GM10847 (cell line): ENCODE results near the gene ARHGAP15.

Experiments used
- POLR2A ChIP-seq: IDR thresholded peaks from 2 replicates; pipeline ENCODE4 v1.6.1; 2011; ENCODE audit not compliant: insufficient read length; ENCODE audit errors: extremely low read depth

The ARHGAP15 gene

GRCh38 chr2:143683977-143684376, 554.8 kb downstream of the ARHGAP15 start:
- TF ChIP-seq POLR2A = no peak

GRCh38 chr2:143684551-143685320, 555.5 kb downstream of the ARHGAP15 start:
- TF ChIP-seq POLR2A = no peak

DNA sequence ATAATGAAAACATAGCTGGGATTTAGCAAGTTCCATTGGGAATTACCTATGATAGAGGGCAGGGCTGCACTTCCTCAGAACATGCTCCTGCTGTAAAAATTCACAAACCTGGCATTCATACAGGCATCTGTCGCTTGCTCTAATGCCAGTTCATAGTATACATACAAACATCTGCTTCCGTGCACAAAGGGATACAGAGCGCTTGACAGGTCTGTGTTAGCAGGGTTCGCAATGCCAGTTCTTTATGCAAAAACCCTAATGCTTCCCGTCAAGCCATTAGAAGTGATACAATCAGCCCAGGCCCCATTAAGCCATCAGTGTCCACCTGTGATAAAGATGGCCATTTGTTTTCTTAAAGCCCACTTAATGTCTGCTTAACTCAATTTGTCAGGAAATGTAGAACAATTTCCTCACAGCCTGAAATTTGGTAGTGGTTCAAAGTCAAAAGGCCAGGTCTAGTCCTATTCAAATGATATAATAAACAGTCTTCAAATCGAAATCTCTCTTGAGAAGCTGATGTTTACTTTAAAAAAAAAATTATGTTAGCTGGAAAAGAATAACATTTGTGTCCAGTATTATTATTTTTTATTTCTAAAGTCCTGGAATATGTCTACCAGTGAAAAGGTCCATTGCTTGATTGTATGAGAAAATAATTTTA, 556.3 kb downstream of the ARHGAP15 start:
- TF ChIP-seq POLR2A = no peak

GRCh38 chr2:143686585-143687164, 557.5 kb downstream of the ARHGAP15 start:
- TF ChIP-seq POLR2A = no peak

DNA sequence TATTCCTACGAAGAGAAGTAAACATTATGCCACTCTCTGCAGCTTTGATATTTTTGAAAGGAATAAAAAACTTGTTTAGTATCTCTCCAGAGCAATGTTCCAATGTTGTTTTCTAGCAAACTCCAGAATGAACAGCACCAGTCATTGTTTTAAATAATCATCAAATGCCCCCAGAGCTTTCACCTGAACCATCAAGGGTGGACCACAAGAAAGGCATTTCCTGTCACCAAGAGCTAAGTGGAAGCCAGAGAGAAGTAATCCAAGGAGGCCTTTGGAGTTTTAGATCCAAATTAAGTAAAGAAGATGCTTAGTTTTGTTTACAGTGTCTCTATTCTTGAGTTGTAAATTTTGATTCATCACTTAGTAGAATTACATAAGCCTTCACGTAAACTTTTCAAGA, 559.0 kb downstream of the ARHGAP15 start:
- no peak for TF ChIP-seq POLR2A

DNA sequence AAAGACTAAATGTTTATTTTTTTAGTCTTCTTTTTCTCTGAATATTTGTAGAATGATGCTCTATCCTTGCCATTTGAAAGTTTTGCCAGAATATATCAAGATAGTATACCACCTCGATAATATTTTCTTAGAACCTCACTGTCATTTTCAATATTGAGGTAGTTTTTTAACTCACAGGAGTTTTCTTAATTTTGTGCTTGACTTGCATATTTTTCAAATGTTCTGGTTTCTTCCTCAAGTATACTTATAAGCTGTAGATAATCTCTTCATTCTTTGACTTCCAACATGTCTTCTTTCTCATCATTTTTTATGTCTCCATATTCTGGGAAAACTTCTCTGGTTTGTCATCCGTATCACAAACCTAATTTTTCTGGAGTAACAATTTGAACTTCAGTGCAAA, 559.6 kb downstream of the ARHGAP15 start:
- TF ChIP-seq POLR2A = no peak

DNA sequence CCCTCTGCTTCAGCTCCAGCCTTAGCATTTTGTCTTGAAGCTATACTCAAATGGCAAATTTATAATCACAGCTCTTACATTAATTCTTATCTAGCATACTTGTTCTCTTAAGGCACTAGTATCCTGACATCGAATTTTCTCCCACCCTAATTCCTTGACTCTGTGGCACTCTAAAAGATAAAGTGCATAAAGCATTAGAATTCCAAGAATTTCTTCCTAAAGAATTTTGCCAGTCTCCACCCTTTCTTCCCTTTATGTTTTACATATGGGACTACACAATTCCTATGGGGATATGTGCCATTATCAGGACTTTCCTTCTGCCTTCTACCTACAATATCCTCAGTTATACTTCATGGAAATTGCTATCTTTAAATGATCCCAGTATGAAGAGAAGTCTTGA, 560.3 kb downstream of the ARHGAP15 start:
- TF ChIP-seq POLR2A = no peak

- TF ChIP-seq POLR2A = no peak
Observed at GRCh38 chr2:143690235-143690634, 561.0 kb downstream of the ARHGAP15 start.

DNA sequence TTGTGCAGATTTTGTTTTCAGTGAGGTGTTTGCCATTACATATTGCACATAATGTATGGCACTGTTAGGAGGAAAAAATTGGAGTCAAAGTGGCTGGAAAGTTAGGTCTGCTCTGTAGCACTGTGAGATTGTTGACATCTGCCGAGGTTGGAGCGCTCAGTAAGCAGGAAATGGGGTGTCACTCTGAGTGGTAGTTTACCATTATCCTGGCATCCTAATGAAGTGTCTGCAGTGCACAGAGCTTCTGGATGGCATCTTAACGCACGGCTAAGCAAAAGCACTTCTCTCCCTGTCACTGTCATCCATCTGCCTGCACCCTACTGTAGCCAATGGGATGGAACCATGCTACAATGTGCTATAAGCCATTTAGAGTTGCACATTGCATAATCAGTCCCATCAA, 561.9 kb downstream of the ARHGAP15 start:
- no peak for TF ChIP-seq POLR2A

GRCh38 chr2:143692162-143692561, 562.9 kb downstream of the ARHGAP15 start:
- TF ChIP-seq POLR2A = no peak

- no peak for TF ChIP-seq POLR2A
Observed at GRCh38 chr2:143692967-143693366, 563.7 kb downstream of the ARHGAP15 start.

GRCh38 chr2:143694335-143694734, 565.1 kb downstream of the ARHGAP15 start:
- TF ChIP-seq POLR2A = no peak

DNA sequence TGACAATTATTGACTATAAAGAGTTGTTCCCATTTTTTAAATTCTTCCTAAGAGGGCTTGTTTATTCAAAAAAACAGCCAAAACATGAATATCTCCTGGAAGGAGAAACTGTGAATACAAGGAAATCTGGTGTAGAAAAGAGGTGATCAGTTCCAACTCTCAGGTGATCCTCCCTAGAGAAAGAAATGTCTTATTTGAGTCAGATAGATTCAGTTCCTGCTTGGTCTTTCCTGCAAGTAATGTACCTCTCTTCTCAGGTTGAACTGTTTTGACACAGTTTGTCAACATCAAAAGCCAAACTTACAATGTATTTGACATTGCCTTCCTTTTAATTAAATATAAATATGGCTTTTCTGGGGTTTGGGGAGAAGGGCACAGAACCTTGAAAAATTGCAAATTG, 567.4 kb downstream of the ARHGAP15 start:
- TF ChIP-seq POLR2A = no peak

DNA sequence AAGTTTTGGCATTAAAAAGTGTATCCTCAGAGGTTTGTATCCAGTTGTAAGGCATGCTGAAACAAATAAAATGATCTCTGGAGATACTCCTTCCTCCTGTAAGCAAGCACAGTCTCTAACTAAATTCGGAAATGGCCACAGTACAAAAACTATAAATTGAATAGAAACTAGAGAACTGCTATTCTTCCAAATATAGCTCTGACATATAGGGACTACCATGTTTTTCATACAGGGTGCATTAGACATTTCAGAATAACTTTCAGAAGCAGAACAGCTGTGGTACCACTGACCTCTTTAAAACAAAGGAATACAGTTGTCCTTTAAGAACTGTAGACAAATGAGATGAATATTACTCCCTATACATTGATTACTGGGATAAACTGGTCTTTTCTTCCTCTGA, 568.5 kb downstream of the ARHGAP15 start:
- TF ChIP-seq POLR2A = no peak

DNA sequence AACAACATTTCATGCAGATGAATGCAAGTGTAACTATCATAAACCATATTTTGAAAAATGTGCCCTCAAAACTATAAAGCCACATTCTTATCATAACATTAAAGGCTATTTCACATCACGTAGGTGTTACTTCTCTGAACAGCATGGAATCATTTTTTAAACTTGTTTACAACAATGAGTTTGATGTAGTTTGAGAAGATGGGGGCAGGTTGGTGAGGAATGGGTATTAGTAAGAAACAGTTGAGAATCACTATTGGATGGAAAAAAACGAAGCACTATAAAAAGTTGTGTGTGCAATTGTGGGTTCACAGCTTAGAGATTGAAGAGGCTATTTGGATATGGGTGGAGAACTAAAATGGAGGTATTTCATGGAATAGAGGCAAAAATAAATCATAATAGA, 569.1 kb downstream of the ARHGAP15 start:
- TF ChIP-seq POLR2A = no peak

GRCh38 chr2:143698888-143699570, 569.8 kb downstream of the ARHGAP15 start:
- TF ChIP-seq POLR2A = no peak
